Measurements from ENCODE around the gene LPGAT1.

DNA sequence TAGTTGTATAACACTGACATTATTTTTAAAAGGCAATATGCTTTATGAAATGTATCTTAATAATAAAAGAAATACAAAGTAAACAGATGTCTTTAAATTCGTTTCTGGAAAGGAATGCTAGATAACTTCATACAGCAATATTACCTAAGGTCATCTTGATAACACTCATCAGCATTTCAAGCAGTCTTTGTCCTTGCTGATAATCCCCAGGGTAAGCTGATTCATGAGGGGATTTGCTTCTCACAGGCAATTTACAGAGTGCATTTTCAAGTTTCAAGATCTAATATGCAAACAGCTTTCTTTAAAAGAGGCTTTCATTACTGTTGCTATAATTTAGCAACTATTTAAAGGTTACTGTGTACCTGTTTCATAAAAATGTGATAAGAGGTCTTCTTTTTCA, 80.0 kb downstream of the LPGAT1 start:
- TF ChIP-seq ELF1 (IDR thresholded peaks at IDR 0.05; ENCODE audit: borderline replicate concordance, low read depth) (no peak), EZH2 (IDR thresholded peaks at IDR 0.05) (no peak)
- TF ChIP-seq, protein P1, sequence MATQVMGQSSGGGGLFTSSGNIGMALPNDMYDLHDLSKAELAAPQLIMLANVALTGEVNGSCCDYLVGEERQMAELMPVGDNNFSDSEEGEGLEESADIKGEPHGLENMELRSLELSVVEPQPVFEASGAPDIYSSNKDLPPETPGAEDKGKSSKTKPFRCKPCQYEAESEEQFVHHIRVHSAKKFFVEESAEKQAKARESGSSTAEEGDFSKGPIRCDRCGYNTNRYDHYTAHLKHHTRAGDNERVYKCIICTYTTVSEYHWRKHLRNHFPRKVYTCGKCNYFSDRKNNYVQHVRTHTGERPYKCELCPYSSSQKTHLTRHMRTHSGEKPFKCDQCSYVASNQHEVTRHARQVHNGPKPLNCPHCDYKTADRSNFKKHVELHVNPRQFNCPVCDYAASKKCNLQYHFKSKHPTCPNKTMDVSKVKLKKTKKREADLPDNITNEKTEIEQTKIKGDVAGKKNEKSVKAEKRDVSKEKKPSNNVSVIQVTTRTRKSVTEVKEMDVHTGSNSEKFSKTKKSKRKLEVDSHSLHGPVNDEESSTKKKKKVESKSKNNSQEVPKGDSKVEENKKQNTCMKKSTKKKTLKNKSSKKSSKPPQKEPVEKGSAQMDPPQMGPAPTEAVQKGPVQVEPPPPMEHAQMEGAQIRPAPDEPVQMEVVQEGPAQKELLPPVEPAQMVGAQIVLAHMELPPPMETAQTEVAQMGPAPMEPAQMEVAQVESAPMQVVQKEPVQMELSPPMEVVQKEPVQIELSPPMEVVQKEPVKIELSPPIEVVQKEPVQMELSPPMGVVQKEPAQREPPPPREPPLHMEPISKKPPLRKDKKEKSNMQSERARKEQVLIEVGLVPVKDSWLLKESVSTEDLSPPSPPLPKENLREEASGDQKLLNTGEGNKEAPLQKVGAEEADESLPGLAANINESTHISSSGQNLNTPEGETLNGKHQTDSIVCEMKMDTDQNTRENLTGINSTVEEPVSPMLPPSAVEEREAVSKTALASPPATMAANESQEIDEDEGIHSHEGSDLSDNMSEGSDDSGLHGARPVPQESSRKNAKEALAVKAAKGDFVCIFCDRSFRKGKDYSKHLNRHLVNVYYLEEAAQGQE (IDR thresholded peaks at IDR 0.05; ENCODE audit: low read depth), result no peak

All from HCT116 (cell line).